LNCAP (cell line): Measurements from ENCODE around the gene PIK3R6.
A peak's percentile ranks its signal among the peaks of the same experiment; 100 is the strongest.

Source experiments
- CTCF ChIP-seq: fragments of 450-650 bp; IDR thresholded peaks from 2 replicates; pipeline ENCODE4 v1.5.1; 2017; ENCODE audit warnings: mild to moderate bottlenecking

PIK3R6 gene

GRCh38 chr17:8801135-8801840, 66.2 kb downstream of the PIK3R6 start:
- no peak for TF ChIP-seq CTCF

- TF ChIP-seq CTCF = no peak
Observed at GRCh38 chr17:8800656-8801055, 66.8 kb downstream of the PIK3R6 start.

- TF ChIP-seq CTCF = no peak
Observed at GRCh38 chr17:8799570-8800212, 67.8 kb downstream of the PIK3R6 start.

- TF ChIP-seq CTCF = peak; percentile 35; the same call in 1 of the 2 replicates
Observed at GRCh38 chr17:8798846-8799569, 68.5 kb downstream of the PIK3R6 start, which contains the start of gene MFSD6L. TSS of gene MFSD6L (minus strand) at chr17:8799365. CDS start at chr17:8799120, 245 bp downstream.

- no peak for TF ChIP-seq CTCF
Observed at GRCh38 chr17:8798176-8798845, 69.2 kb downstream of the PIK3R6 start.

- TF ChIP-seq CTCF = no peak
Observed at GRCh38 chr17:8797621-8798175, 69.8 kb downstream of the PIK3R6 start.

GRCh38 chr17:8794636-8795035, 72.8 kb downstream of the PIK3R6 start:
- no peak for TF ChIP-seq CTCF
